Vagina (tissue), 2 donors: ENCODE results near the gene KCNJ10.

ENCODE experiments used
- POLR2A ChIP-seq, 2 donors: fragments of 450-650 bp; IDR thresholded peaks; one replicate each; pipeline ENCODE4 v1.6.1; 2017; ENCODE audit warnings: antibody characterized with exemption in 2 of 2, mild to moderate bottlenecking in 2 of 2, moderate library complexity in 2 of 2
- POLR2AphosphoS5 ChIP-seq, 2 donors: sonication (generic); formaldehyde crosslinking; IDR thresholded peaks; one replicate each; pipeline ENCODE4 v1.9.0; 2017; ENCODE audit warnings: antibody characterized with exemption in 2 of 2, mild to moderate bottlenecking in 2 of 2, low read depth in 1 of 2; ENCODE audit not compliant: insufficient read depth in 1 of 2
- TF ChIP-seq, protein P1 (sequence below), 3 experiments: fragments of 450-650 bp in 2 of 3; fragments of 200-600 bp in 1 of 3; sonication (generic) in 1 of 3; IDR thresholded peaks; one replicate each; pipeline ENCODE4 v1.5.1; 2017 to 2019; ENCODE audit warnings: antibody characterized with exemption in 3 of 3, mild to moderate bottlenecking in 2 of 3, moderate library complexity in 2 of 3

GRCh38 chr1:160077486-160077885, 7.5 kb upstream of the KCNJ10 start:
- TF ChIP-seq, protein P1, sequence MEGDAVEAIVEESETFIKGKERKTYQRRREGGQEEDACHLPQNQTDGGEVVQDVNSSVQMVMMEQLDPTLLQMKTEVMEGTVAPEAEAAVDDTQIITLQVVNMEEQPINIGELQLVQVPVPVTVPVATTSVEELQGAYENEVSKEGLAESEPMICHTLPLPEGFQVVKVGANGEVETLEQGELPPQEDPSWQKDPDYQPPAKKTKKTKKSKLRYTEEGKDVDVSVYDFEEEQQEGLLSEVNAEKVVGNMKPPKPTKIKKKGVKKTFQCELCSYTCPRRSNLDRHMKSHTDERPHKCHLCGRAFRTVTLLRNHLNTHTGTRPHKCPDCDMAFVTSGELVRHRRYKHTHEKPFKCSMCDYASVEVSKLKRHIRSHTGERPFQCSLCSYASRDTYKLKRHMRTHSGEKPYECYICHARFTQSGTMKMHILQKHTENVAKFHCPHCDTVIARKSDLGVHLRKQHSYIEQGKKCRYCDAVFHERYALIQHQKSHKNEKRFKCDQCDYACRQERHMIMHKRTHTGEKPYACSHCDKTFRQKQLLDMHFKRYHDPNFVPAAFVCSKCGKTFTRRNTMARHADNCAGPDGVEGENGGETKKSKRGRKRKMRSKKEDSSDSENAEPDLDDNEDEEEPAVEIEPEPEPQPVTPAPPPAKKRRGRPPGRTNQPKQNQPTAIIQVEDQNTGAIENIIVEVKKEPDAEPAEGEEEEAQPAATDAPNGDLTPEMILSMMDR (IDR thresholded peaks at IDR 0.05), result no peak
- TF ChIP-seq POLR2AphosphoS5 (IDR thresholded peaks at IDR 0.05; ENCODE audit: insufficient read depth in 1 of 2, low read depth in 1 of 2), result no peak
- TF ChIP-seq POLR2A (IDR thresholded peaks at IDR 0.05), result no peak
